K562 (cell line): ENCODE results near the gene HRH3. TPM values are rescaled to one million over a fixed set of nuclear protein-coding genes. Genes with fewer than 3 reads are reported as not detected.

ENCODE experiments used
- ZNF318 ChIP-seq, 2 experiments: fragments of 450-650 bp; IDR thresholded peaks; 2 replicates each; pipeline ENCODE4 v1.6.1; 2016; ENCODE audit warnings: mild to moderate bottlenecking in 2 of 2, borderline replicate concordance in 1 of 2, low read depth in 1 of 2, moderate library complexity in 1 of 2
- polyA plus RNA-seq, 8 experiments: library from polyadenylated mRNA; depleted of rRNA in 4 of 8; stranded (reverse) in 5 of 8; unstranded in 3 of 8; fragments of >200 nt; fragmentation: Nextera tagmentation in 2 of 8; fragmentation: Illumina TruSeq in 1 of 8; extraction: Ambion mirVana in 2 of 8; extraction: Trizol in 1 of 8; gene quantifications; 2 replicates each; pipeline versions ENCODE4 v1.2.1 to v1.2.3, GENCODE V29; 2011 to 2014; ENCODE audit warnings: inconsistent platforms in 1 of 8, missing spikeins in 1 of 8
- total RNA-seq, 7 experiments: library from RNA; depleted of rRNA in 6 of 7; stranded (reverse); fragments of >200 nt in 6 of 7; fragmentation: Illumina TruSeq in 2 of 7; extraction: Trizol in 2 of 7; gene quantifications; 2 replicates each; pipeline versions ENCODE4 v1.2.1 to v1.2.3, GENCODE V29; 2011 to 2021; ENCODE audit warnings: low replicate concordance in 1 of 7
- TF ChIP-seq, protein P1 (sequence below): fragments of 250-450 bp; sonication (Bioruptor Pico); IDR thresholded peaks from 2 replicates; pipeline ENCODE4 v1.4.0; 2020; ENCODE audit warnings: borderline replicate concordance
- TF ChIP-seq, protein P2 (sequence below): fragments of 450-650 bp; IDR thresholded peaks from 2 replicates; pipeline ENCODE4 v1.6.1; 2017; ENCODE audit warnings: antibody characterized with exemption, mild to moderate bottlenecking

Gene HRH3
- total and polyA plus RNA-seq, 9 of the 15 experiments (the other 6 are each of a cell fraction or from before 2014, with no cell fraction given): not detected

DNA sequence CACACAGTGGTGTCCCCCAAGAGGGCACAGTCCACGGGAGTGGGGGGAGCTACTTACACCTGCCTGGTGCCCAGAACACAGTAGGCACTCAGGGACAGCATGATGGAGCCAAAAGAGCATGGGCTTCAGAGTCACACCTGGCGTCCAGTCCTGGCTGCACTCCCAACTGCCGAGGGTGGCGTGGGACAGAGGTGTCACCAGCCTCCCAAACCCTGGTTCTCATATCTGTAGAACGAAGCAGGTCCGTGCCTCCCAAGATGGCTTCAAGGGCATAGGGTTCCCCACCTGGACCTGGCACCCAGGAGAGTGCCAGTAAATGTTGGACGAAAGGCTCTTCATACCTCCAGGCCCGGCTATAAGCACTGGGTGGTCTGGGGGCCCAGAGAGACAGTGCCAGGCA is 8.9 kb downstream of the HRH3 start (continued):
- TF ChIP-seq, protein P1, sequence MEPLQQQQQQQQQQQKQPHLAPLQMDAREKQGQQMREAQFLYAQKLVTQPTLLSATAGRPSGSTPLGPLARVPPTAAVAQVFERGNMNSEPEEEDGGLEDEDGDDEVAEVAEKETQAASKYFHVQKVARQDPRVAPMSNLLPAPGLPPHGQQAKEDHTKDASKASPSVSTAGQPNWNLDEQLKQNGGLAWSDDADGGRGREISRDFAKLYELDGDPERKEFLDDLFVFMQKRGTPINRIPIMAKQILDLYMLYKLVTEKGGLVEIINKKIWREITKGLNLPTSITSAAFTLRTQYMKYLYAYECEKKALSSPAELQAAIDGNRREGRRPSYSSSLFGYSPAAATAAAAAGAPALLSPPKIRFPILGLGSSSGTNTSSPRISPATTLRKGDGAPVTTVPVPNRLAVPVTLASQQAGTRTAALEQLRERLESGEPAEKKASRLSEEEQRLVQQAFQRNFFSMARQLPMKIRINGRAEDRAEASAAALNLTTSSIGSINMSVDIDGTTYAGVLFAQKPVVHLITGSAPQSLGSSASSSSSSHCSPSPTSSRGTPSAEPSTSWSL: no peak
- no peak for TF ChIP-seq ZNF318 (IDR thresholded peaks at IDR 0.05; ENCODE audit: borderline replicate concordance in 1 of 2, low read depth in 1 of 2)
- TF ChIP-seq, protein P2, sequence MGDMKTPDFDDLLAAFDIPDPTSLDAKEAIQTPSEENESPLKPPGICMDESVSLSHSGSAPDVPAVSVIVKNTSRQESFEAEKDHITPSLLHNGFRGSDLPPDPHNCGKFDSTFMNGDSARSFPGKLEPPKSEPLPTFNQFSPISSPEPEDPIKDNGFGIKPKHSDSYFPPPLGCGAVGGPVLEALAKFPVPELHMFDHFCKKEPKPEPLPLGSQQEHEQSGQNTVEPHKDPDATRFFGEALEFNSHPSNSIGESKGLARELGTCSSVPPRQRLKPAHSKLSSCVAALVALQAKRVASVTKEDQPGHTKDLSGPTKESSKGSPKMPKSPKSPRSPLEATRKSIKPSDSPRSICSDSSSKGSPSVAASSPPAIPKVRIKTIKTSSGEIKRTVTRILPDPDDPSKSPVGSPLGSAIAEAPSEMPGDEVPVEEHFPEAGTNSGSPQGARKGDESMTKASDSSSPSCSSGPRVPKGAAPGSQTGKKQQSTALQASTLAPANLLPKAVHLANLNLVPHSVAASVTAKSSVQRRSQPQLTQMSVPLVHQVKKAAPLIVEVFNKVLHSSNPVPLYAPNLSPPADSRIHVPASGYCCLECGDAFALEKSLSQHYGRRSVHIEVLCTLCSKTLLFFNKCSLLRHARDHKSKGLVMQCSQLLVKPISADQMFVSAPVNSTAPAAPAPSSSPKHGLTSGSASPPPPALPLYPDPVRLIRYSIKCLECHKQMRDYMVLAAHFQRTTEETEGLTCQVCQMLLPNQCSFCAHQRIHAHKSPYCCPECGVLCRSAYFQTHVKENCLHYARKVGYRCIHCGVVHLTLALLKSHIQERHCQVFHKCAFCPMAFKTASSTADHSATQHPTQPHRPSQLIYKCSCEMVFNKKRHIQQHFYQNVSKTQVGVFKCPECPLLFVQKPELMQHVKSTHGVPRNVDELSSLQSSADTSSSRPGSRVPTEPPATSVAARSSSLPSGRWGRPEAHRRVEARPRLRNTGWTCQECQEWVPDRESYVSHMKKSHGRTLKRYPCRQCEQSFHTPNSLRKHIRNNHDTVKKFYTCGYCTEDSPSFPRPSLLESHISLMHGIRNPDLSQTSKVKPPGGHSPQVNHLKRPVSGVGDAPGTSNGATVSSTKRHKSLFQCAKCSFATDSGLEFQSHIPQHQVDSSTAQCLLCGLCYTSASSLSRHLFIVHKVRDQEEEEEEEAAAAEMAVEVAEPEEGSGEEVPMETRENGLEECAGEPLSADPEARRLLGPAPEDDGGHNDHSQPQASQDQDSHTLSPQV: no peak
